GM12878 (cell line): ENCODE data around the gene ELL. TPM values are rescaled to one million over a fixed set of nuclear protein-coding genes. Genes with fewer than 3 reads are reported as not detected.

Experiments
- ATAC-seq: fragments of 200-7000 bp; cut with Tn5 transposase; 3 replicates; pipeline ENCODE4 v1.9.1; 2020; ENCODE audit warnings: mild to moderate bottlenecking, moderate library complexity
- BruUV-seq: library from RNA; stranded (reverse); fragments of 400-500 nt; replicated peaks from 2 replicates; lab custom pipeline; 2021; lab: Mats Ljungman, UMichigan
- CTCF ChIA-PET: fragments of 300-600 bp; sonication (Branson Sonifier 250); formaldehyde crosslinking; extraction: SDS; loops from one replicate; lab custom pipeline; 2021; ENCODE audit warnings: inconsistent platforms; lab: Yijun Ruan, JAX
- POLR2A ChIA-PET: fragments of 350-600 bp; formaldehyde crosslinking; extraction: SDS; loops from one replicate; lab custom pipeline; 2021; ENCODE audit warnings: inconsistent platforms; lab: Charles Lee
- RAD21 ChIA-PET: fragments of 300-600 bp; sonication (Branson Sonifier 250); formaldehyde crosslinking; loops from one replicate; lab custom pipeline; 2023; ENCODE audit warnings: antibody characterized with exemption; ENCODE audit not compliant: unreplicated experiment; lab: Charles Lee
- SMC1A ChIA-PET: fragments of 300-600 bp; sonication (Branson Sonifier 250); formaldehyde crosslinking; loops from one replicate; lab custom pipeline; 2023; ENCODE audit not compliant: unreplicated experiment, uncharacterized antibody; lab: Charles Lee
- DNase-seq: peaks from one replicate; pipeline ENCODE4 v3.0.0-alpha.2; 2011; ENCODE audit warnings: low read depth, low spot score
- FAIRE-seq: peaks from 3 replicates; lab custom pipeline; 2011; peaks lifted over from hg19 to GRCh38; lab: Jason Lieb, UNC
- H2AFZ ChIP-seq: 2 replicates; pipeline ENCODE4 v1.6.0; 2011; ENCODE audit warnings: low read depth, low read length, control low read depth; ENCODE audit not compliant: control insufficient read depth
- H3K27ac ChIP-seq: 2 replicates; pipeline ENCODE4 v1.5.1; 2011; ENCODE audit warnings: control low read depth; ENCODE audit not compliant: control insufficient read depth, insufficient read depth
- H3K27me3 ChIP-seq, 2 experiments: replicated peaks in 1 of 2; 2 replicates each; pipeline versions ENCODE4 v1.6.0 to v1.6.1; 2011; ENCODE audit warnings: low read length in 1 of 2; ENCODE audit not compliant: control insufficient read depth in 2 of 2, insufficient read depth in 2 of 2
- H3K36me3 ChIP-seq, 2 experiments: 2 replicates each; pipeline ENCODE4 v1.5.1; 2011; ENCODE audit warnings: low read length in 1 of 2; ENCODE audit not compliant: control insufficient read depth in 2 of 2, insufficient read depth in 2 of 2
- H3K4me1 ChIP-seq: 2 replicates; pipeline ENCODE4 v1.6.1; 2011; ENCODE audit warnings: mild to moderate bottlenecking, low read length, moderate library complexity, mixed read lengths; ENCODE audit not compliant: control insufficient read depth, insufficient read depth
- H3K4me2 ChIP-seq: 2 replicates; pipeline ENCODE4 v1.6.0; 2011; ENCODE audit warnings: control low read depth; ENCODE audit not compliant: control insufficient read depth, insufficient read depth
- H3K4me3 ChIP-seq: fragments of 200-600 bp; sonication (generic); 2 replicates; pipeline ENCODE4 v1.5.1; 2016
- H3K79me2 ChIP-seq: 2 replicates; pipeline ENCODE4 v1.6.0; 2011; ENCODE audit warnings: low read length; ENCODE audit not compliant: control insufficient read depth, insufficient read depth
- H3K9ac ChIP-seq: 2 replicates; pipeline ENCODE4 v1.8.0; 2011; ENCODE audit warnings: low read length, control low read depth, mixed read lengths; ENCODE audit not compliant: control insufficient read depth, insufficient read depth
- H3K9me3 ChIP-seq: replicated peaks from 3 replicates; pipeline ENCODE4 v1.5.1; 2011; ENCODE audit warnings: mild to moderate bottlenecking, low read length; ENCODE audit not compliant: control insufficient read depth, insufficient read depth
- H4K20me1 ChIP-seq: 2 replicates; pipeline ENCODE4 v1.6.0; 2011; ENCODE audit not compliant: control insufficient read depth, insufficient read depth
- MXI1 ChIP-seq: fragments of 150-350 bp; IDR thresholded peaks from 2 replicates; pipeline ENCODE4 v1.6.1; 2011; ENCODE audit warnings: low read depth, mild to moderate bottlenecking, inconsistent platforms, low read length, improper control_type of control experiment
- PBX3 ChIP-seq: IDR thresholded peaks from 2 replicates; pipeline ENCODE4 v1.6.1; 2011; ENCODE audit warnings: mild to moderate bottlenecking, low read depth, low read length, moderate library complexity; ENCODE audit not compliant: insufficient replicate concordance
- SREBF1 ChIP-seq: IDR thresholded peaks from 2 replicates; pipeline ENCODE4 v1.6.1; 2012; ENCODE audit warnings: mild to moderate bottlenecking, low read length
- ZNF274 ChIP-seq: IDR thresholded peaks from one replicate; pipeline ENCODE4 v1.8.0; 2011; ENCODE audit not compliant: insufficient read length, insufficient read depth
- ZZZ3 ChIP-seq: IDR thresholded peaks from 2 replicates; pipeline ENCODE4 v1.6.1; 2011; ENCODE audit warnings: low read depth; ENCODE audit not compliant: control insufficient read depth, insufficient read length
- WGBS: methylation state at CpG from one replicate; pipeline ENCODE4 v1.1.6; 2016; ENCODE audit warnings: low lambda C conversion rate; ENCODE audit not compliant: insufficient replicate concordance, insufficient coverage; ENCODE audit errors: missing lambda C conversion rate; 5-methylcytosine and 5-hydroxymethylcytosine counted together
- in situ Hi-C: fragments of 300-500 bp; cut with MboI; formaldehyde crosslinking; loops from 9 replicates; pipeline ENCODE4 v1.14.3; 2018; ENCODE audit warnings: mixed read lengths
- intact Hi-C: fragments of 100-400 bp; cut with micrococcal nuclease; formaldehyde crosslinking; loops from one replicate; pipeline ENCODE4 v1.14.2; 2022; ENCODE audit not compliant: unreplicated experiment
- polyA plus RNA-seq, 11 experiments: library from polyadenylated mRNA; depleted of rRNA in 4 of 11; unstranded in 6 of 11; stranded (reverse) in 5 of 11; fragments of >200 nt; fragmentation: Nextera tagmentation in 4 of 11; fragmentation: Illumina TruSeq in 1 of 11; extraction: Ambion mirVana in 4 of 11; extraction: Trizol in 1 of 11; gene quantifications; 1 replicate in 1 of 11; 2 replicates in 10 of 11; pipeline versions ENCODE4 v1.2.1 to v1.2.3, GENCODE V29; 2011 to 2016; ENCODE audit warnings: inconsistent platforms in 2 of 11, missing spikeins in 2 of 11, low read depth in 1 of 11
- total RNA-seq, 4 experiments: library from RNA; depleted of rRNA in 3 of 4; stranded (reverse); fragments of >200 nt in 3 of 4; fragmentation: Illumina TruSeq in 1 of 4; extraction: Trizol in 1 of 4; gene quantifications; 2 replicates each; pipeline versions ENCODE4 v1.2.1 to v1.2.3, GENCODE V29; 2013 to 2021
- TF ChIP-seq, protein P1 (sequence below): fragments of 450-650 bp; formaldehyde crosslinking; IDR thresholded peaks from 2 replicates; pipeline ENCODE4 v1.4.0; 2020; ENCODE audit warnings: mild to moderate bottlenecking, moderate library complexity
- TF ChIP-seq, protein P2 (sequence below): fragments of 450-650 bp; IDR thresholded peaks from 2 replicates; pipeline ENCODE4 v1.6.1; 2016; ENCODE audit warnings: mild to moderate bottlenecking, moderate library complexity, borderline replicate concordance

The ELL gene
- total and polyA plus RNA-seq, 10 of the 15 experiments (the other 5 are each of a cell fraction or from before 2014, with no cell fraction given) = 0.91 to 25.0 (median 9.1) TPM

- TF ChIP-seq, protein P1, sequence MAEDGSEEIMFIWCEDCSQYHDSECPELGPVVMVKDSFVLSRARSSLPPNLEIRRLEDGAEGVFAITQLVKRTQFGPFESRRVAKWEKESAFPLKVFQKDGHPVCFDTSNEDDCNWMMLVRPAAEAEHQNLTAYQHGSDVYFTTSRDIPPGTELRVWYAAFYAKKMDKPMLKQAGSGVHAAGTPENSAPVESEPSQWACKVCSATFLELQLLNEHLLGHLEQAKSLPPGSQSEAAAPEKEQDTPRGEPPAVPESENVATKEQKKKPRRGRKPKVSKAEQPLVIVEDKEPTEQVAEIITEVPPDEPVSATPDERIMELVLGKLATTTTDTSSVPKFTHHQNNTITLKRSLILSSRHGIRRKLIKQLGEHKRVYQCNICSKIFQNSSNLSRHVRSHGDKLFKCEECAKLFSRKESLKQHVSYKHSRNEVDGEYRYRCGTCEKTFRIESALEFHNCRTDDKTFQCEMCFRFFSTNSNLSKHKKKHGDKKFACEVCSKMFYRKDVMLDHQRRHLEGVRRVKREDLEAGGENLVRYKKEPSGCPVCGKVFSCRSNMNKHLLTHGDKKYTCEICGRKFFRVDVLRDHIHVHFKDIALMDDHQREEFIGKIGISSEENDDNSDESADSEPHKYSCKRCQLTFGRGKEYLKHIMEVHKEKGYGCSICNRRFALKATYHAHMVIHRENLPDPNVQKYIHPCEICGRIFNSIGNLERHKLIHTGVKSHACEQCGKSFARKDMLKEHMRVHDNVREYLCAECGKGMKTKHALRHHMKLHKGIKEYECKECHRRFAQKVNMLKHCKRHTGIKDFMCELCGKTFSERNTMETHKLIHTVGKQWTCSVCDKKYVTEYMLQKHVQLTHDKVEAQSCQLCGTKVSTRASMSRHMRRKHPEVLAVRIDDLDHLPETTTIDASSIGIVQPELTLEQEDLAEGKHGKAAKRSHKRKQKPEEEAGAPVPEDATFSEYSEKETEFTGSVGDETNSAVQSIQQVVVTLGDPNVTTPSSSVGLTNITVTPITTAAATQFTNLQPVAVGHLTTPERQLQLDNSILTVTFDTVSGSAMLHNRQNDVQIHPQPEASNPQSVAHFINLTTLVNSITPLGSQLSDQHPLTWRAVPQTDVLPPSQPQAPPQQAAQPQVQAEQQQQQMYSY = no peak
- peak; percentile 16 for TF ChIP-seq PBX3
Observed at GRCh38 chr19:18433015-18433691, 88.7 kb downstream of the ELL start (continued).

- ATAC-seq (no peak), FAIRE-seq (peak; percentile 23), DNase-seq (no peak)
- intact Hi-C loops (no loop called here), in situ Hi-C loops (no loop called here)
- ChIA-PET SMC1A (no interaction called here), RAD21 (no interaction called here), POLR2A (interaction anchor here (0.6 to 1.4 kb wide), 3 partner anchors 12 to 250 kb away, joined by 3 to 6 read pairs (median 4); no protein-coding TSS in a partner anchor), CTCF (interaction anchor here (1.4 kb wide), 1 partner anchor 14 kb away, joined by 5 read pairs; the partner anchor contains the start of gene SSBP4)
- BruUV-seq = TSS peak; percentile 63
- Histone ChIP-seq H3K79me2 (peaks cover 8% of the 10 kb centered on the region), H3K4me1 (peaks cover 37% of the 10 kb centered on the region), H4K20me1 (no peaks in the 10 kb centered on the region; the same call in 1 of the 2 replicates), H3K9ac (peak overlapping the region; percentile 81), H3K27ac (peak overlapping the region; percentile 84), H3K4me2 (peak overlapping the region; percentile 97), H2AFZ (peak overlapping the region; percentile 1), H3K36me3 (peaks cover 0 to 7% of the 10 kb centered on the region in 2 experiments; a peak in 3 of 4 replicates), H3K4me3 (peak overlapping the region; percentile 78), H3K27me3 (no peaks in the 10 kb centered on the region), H3K9me3 (no peaks in the 10 kb centered on the region; the same call in 2 of the 3 replicates)
- WGBS = 61% methylated on average over 13 of the region's 13 CpGs
- TF ChIP-seq ZNF274 = no peak
- TF ChIP-seq SREBF1 = no peak
- TF ChIP-seq, protein P2, sequence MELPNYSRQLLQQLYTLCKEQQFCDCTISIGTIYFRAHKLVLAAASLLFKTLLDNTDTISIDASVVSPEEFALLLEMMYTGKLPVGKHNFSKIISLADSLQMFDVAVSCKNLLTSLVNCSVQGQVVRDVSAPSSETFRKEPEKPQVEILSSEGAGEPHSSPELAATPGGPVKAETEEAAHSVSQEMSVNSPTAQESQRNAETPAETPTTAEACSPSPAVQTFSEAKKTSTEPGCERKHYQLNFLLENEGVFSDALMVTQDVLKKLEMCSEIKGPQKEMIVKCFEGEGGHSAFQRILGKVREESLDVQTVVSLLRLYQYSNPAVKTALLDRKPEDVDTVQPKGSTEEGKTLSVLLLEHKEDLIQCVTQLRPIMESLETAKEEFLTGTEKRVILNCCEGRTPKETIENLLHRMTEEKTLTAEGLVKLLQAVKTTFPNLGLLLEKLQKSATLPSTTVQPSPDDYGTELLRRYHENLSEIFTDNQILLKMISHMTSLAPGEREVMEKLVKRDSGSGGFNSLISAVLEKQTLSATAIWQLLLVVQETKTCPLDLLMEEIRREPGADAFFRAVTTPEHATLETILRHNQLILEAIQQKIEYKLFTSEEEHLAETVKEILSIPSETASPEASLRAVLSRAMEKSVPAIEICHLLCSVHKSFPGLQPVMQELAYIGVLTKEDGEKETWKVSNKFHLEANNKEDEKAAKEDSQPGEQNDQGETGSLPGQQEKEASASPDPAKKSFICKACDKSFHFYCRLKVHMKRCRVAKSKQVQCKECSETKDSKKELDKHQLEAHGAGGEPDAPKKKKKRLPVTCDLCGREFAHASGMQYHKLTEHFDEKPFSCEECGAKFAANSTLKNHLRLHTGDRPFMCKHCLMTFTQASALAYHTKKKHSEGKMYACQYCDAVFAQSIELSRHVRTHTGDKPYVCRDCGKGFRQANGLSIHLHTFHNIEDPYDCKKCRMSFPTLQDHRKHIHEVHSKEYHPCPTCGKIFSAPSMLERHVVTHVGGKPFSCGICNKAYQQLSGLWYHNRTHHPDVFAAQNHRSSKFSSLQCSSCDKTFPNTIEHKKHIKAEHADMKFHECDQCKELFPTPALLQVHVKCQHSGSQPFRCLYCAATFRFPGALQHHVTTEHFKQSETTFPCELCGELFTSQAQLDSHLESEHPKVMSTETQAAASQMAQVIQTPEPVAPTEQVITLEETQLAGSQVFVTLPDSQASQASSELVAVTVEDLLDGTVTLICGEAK = no peak
- no peak for TF ChIP-seq ZZZ3
- TF ChIP-seq MXI1 = no peak
Observed at GRCh38 chr19:18432275-18433014, 89.4 kb downstream of the ELL start.
